Activated naive CD8-positive, alpha-beta T cell treated with anti-CD3 and anti-CD28 coated beads, Interleukin-2, amount 10 ng/mL, durations not matched to agents 7 days and 5 days (primary cell): ENCODE measurements around the gene PURA. TPM values are rescaled to one million over a fixed set of nuclear protein-coding genes. Genes with fewer than 3 reads are reported as not detected.

Source experiments
- ATAC-seq: fragments of 150-1000 bp; cut with Tn5 transposase; one replicate; pipeline ENCODE4 v1.10.0; 2021; ENCODE audit warnings: low read depth, moderate library complexity
- POLR2A ChIA-PET: fragments of 350-600 bp; sonication (Branson Sonifier 250); formaldehyde crosslinking; loops from one replicate; lab custom pipeline; 2021; ENCODE audit warnings: antibody characterized with exemption; lab: Charles Lee
- DNase-seq: peaks from one replicate; pipeline ENCODE4 v3.0.0; 2021
- H3K27ac Mint-ChIP-seq: one replicate; pipeline ENCODE4 v1.8.0; 2022; ENCODE audit warnings: mild to moderate bottlenecking, mixed read lengths
- H3K27me3 Mint-ChIP-seq: one replicate; pipeline ENCODE4 v1.8.0; 2022; ENCODE audit warnings: mild to moderate bottlenecking, moderate library complexity, mixed read lengths
- H3K36me3 Mint-ChIP-seq: one replicate; pipeline ENCODE4 v1.8.0; 2021; ENCODE audit warnings: mild to moderate bottlenecking, mixed read lengths
- H3K4me1 Mint-ChIP-seq: one replicate; pipeline ENCODE4 v1.8.0; 2021; ENCODE audit warnings: mixed read lengths
- H3K4me3 Mint-ChIP-seq: one replicate; pipeline ENCODE4 v1.8.0; 2022; ENCODE audit warnings: mild to moderate bottlenecking, moderate library complexity, mixed read lengths
- H3K9me3 Mint-ChIP-seq: one replicate; pipeline ENCODE4 v1.8.0; 2021; ENCODE audit warnings: mixed read lengths
- total RNA-seq, 2 experiments: library from RNA; stranded (reverse); gene quantifications; one replicate each; pipeline ENCODE4 v1.2.3, GENCODE V29; 2021

The PURA gene
- 10 to 100 TPM; 19.8 TPM for total RNA-seq

DNA sequence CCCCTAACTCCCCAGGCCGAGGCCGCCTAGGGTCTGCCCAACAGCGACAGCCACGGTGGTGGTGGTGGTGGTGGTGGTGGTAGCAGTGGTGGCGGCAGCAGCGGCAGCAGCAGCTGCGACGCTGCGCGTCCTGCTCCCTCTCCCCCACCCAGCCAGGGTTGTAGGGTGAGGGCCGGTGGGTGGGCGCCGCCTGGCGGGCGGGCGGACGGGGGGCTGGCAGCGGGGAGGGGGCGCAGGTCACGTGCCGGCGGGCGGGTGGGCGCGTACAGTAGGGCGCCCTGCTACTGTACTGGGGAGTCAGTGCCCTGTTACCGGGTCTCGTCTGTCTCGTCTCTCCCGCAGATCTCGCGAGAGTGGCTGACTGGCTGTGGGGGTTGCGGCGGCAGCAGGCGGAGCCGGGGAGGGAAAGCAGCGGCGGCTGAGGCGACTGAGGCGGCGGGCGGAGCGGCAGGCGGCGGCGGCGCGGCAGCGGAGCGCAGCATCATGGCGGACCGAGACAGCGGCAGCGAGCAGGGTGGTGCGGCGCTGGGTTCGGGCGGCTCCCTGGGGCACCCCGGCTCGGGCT, at the start of gene PURA:
Gene PURA (plus strand): TSS at position 411 of the 565 bp plus-strand sequence. CDS start 73 bp downstream, at position 484.
- ATAC-seq (peak; percentile 90), DNase-seq (peak; percentile 96)
- peaks cover 59% of the 10 kb centered on the region for H3K4me1 Mint-ChIP-seq
- POLR2A ChIA-PET, result interaction anchor here (1.0 to 2.7 kb wide), 3 partner anchors 10 to 19 kb away, joined by 3 to 15 read pairs (median 8); no protein-coding TSS in a partner anchor
- peak within 1 kb of the TSS; percentile 98 for H3K27ac Mint-ChIP-seq
- peak within 1 kb of the TSS; percentile 97 for H3K4me3 Mint-ChIP-seq
- H3K36me3 Mint-ChIP-seq, result peaks cover 5% of the 10 kb centered on the region
- peaks cover 18% of the 10 kb centered on the region for H3K27me3 Mint-ChIP-seq
- no peaks in the 10 kb centered on the region for H3K9me3 Mint-ChIP-seq

GRCh38 chr5:140072812-140073211, 41.1 kb upstream of the PURA start:
- no peaks in the 10 kb centered on the region for H3K36me3 Mint-ChIP-seq
- H3K27ac Mint-ChIP-seq, result no peak overlapping the region
- DNase-seq (no peak), ATAC-seq (no peak)
- no peak overlapping the region for H3K4me3 Mint-ChIP-seq
- no peaks in the 10 kb centered on the region for H3K4me1 Mint-ChIP-seq
- POLR2A ChIA-PET, result no interaction called here
- no peaks in the 10 kb centered on the region for H3K9me3 Mint-ChIP-seq
- H3K27me3 Mint-ChIP-seq, result peaks cover 43% of the 10 kb centered on the region

- no peak for ATAC-seq
- Mint-ChIP-seq H3K4me1 (no peaks in the 10 kb centered on the region), H3K27ac (no peak overlapping the region), H3K36me3 (no peaks in the 10 kb centered on the region), H3K27me3 (peaks cover 42% of the 10 kb centered on the region), H3K4me3 (no peak overlapping the region), H3K9me3 (no peaks in the 10 kb centered on the region)
- no peak for DNase-seq
- POLR2A ChIA-PET, result no interaction called here
These were observed 40.6 kb upstream of the PURA start for GRCh38 chr5:140073296-140073695.

DNA sequence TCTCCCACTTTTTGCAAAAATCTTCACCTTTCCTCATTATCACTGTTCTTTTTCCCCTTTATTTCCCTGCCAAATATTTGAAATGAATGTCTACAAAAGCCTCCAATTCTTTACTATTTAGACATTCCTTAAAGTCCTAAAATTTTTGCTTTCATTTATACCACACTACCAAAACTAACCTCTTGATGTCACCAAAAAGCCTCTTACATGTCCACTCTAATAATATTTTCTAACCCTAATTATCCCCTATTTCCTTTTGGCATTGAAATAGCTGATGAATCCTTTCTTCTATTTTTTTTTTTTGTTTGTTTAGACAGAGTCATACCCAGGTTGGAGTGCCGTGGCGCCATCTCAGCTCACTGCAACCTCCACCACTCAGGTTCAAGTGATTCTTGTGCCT, 38.5 kb upstream of the PURA start:
- no peaks in the 10 kb centered on the region for H3K4me1 Mint-ChIP-seq
- H3K36me3 Mint-ChIP-seq, result no peaks in the 10 kb centered on the region
- ATAC-seq (no peak), DNase-seq (no peak)
- no peaks in the 10 kb centered on the region for H3K9me3 Mint-ChIP-seq
- POLR2A ChIA-PET, result no interaction called here
- no peak overlapping the region for H3K4me3 Mint-ChIP-seq
- peaks cover 36% of the 10 kb centered on the region for H3K27me3 Mint-ChIP-seq
- no peak overlapping the region for H3K27ac Mint-ChIP-seq

- Mint-ChIP-seq H3K4me1 (no peaks in the 10 kb centered on the region), H3K9me3 (no peaks in the 10 kb centered on the region), H3K4me3 (no peak overlapping the region), H3K27ac (no peak overlapping the region), H3K27me3 (peaks cover 33% of the 10 kb centered on the region), H3K36me3 (no peaks in the 10 kb centered on the region)
- no peak for DNase-seq
- no peak for ATAC-seq
- POLR2A ChIA-PET, result no interaction called here
These were observed 37.8 kb upstream of the PURA start for GRCh38 chr5:140076142-140076541.

DNA sequence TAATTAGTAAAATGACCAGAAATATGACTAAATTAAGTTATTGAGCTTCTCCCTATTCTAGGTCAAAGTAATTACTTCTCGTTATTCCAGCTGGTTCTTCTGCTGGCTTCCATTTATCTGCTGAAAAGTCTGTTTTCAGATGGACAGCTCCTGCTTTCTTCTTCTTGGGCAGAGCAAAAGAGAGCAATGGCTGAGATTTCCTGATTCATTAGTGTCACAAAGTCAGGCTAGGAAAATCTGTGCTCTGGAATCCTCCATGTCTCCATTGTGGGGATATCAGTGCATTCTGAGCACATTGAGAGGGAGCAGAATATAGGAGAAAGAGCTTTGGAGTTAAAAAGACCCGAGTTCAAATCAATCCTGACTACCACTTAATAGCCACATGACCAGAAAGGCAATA, 37.1 kb upstream of the PURA start:
- H3K27ac Mint-ChIP-seq, result no peak overlapping the region
- POLR2A ChIA-PET, result interaction anchor here (0.5 kb wide), 1 partner anchor 67 kb away, joined by 3 read pairs; no protein-coding TSS in a partner anchor
- H3K9me3 Mint-ChIP-seq, result no peaks in the 10 kb centered on the region
- H3K4me3 Mint-ChIP-seq, result no peak overlapping the region
- no peak for DNase-seq
- H3K27me3 Mint-ChIP-seq, result peaks cover 37% of the 10 kb centered on the region
- H3K36me3 Mint-ChIP-seq, result no peaks in the 10 kb centered on the region
- no peak for ATAC-seq
- H3K4me1 Mint-ChIP-seq, result no peaks in the 10 kb centered on the region

GRCh38 chr5:140083120-140083519, 30.8 kb upstream of the PURA start:
- POLR2A ChIA-PET, result no interaction called here
- ATAC-seq, result no peak
- H3K4me1 Mint-ChIP-seq, result no peaks in the 10 kb centered on the region
- no peak overlapping the region for H3K4me3 Mint-ChIP-seq
- H3K27me3 Mint-ChIP-seq, result peaks cover 39% of the 10 kb centered on the region
- DNase-seq, result no peak
- no peaks in the 10 kb centered on the region for H3K36me3 Mint-ChIP-seq
- H3K9me3 Mint-ChIP-seq, result no peaks in the 10 kb centered on the region
- H3K27ac Mint-ChIP-seq, result no peak overlapping the region

DNA sequence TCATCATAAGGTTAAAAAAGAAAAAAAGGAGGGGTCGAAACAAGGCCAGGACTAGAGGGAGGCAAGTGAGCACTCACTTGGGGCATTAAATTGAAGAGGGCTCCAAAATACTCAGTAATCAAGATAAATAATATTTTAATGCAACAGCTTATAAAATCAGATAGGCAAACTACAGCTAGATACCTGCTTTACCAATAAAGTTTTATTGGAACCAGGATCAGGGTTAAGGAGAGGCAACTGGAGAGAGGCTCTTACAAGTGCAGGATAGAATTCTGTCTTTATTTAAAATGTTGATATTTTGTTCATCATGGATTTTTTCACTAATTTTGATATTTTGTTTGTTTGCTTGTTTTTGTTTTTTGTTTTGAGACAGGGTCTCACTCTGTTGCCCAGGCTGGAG, 30.3 kb upstream of the PURA start:
- DNase-seq (no peak), ATAC-seq (no peak)
- no peaks in the 10 kb centered on the region for H3K36me3 Mint-ChIP-seq
- H3K9me3 Mint-ChIP-seq, result no peaks in the 10 kb centered on the region
- no peak overlapping the region for H3K27ac Mint-ChIP-seq
- POLR2A ChIA-PET, result no interaction called here
- H3K27me3 Mint-ChIP-seq, result peaks cover 39% of the 10 kb centered on the region
- no peak overlapping the region for H3K4me3 Mint-ChIP-seq
- no peaks in the 10 kb centered on the region for H3K4me1 Mint-ChIP-seq

DNA sequence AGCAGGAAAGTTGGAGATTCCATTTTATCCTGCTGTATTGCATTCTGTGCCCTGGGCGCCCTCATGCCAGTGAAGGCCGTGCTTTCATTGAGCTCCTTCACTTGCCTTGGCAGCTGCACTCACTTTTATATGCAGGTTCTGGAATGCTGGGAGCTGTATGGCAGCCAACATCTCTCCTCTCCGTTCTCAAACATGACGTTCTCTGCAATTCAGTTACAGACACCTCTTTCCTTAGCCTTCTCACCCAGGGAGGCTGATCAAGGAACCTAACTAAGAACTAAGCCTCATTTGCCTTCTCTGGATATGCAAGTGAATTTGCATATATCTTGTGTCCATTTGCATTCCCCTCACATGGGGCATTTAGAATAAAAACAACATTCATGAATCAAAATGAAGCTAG, 29.4 kb upstream of the PURA start:
- H3K4me3 Mint-ChIP-seq, result no peak overlapping the region
- DNase-seq (no peak), ATAC-seq (no peak)
- peaks cover 43% of the 10 kb centered on the region for H3K27me3 Mint-ChIP-seq
- H3K9me3 Mint-ChIP-seq, result peaks cover 4% of the 10 kb centered on the region
- no peaks in the 10 kb centered on the region for H3K36me3 Mint-ChIP-seq
- H3K4me1 Mint-ChIP-seq, result no peaks in the 10 kb centered on the region
- POLR2A ChIA-PET, result no interaction called here
- H3K27ac Mint-ChIP-seq, result no peak overlapping the region

DNA sequence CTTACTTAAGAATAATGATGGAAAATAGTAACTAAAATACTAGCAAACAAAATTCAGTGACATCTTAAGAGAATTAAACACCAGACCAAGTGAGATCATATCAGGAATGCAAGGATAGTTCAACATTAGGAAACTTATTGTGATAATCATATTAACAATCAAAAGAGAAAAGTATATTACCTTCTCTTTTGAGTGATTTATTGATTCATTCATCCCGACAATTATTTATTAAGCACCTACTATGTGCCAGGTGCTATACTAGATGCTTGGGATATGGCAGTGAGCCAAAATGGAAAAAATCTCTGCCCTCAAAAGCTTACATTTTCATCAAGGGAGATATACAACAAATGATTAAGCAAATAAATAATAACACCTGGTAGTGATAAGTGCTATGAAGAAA, 23.7 kb upstream of the PURA start:
- H3K27me3 Mint-ChIP-seq, result peaks cover 24% of the 10 kb centered on the region
- POLR2A ChIA-PET, result no interaction called here
- ATAC-seq (no peak), DNase-seq (no peak)
- H3K27ac Mint-ChIP-seq, result no peak overlapping the region
- H3K4me1 Mint-ChIP-seq, result no peaks in the 10 kb centered on the region
- H3K4me3 Mint-ChIP-seq, result no peak overlapping the region
- no peaks in the 10 kb centered on the region for H3K36me3 Mint-ChIP-seq
- peaks cover 15% of the 10 kb centered on the region for H3K9me3 Mint-ChIP-seq

DNA sequence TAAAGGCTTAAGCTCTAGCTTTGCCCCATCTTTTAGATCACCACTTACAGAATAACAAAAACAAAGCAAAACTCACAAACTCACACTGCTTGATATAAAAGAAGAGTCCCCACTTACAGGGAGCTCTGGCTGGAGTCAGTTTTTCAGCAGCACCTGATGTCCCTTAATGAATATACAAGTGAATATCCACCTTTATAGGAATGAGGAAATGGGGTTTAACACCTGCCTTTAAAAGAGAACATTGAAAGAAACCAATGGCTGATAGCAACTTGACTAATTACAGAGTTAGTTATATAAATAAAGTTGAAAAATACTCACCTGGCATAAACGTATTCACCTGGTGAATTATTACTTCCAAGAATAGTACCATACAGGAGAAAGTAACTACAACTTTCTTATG, 20.7 kb upstream of the PURA start:
- no peak for DNase-seq
- ATAC-seq, result no peak
- Mint-ChIP-seq H3K4me3 (no peak overlapping the region), H3K36me3 (no peaks in the 10 kb centered on the region), H3K27ac (no peak overlapping the region), H3K9me3 (peaks cover 15% of the 10 kb centered on the region), H3K4me1 (no peaks in the 10 kb centered on the region), H3K27me3 (peaks cover 20% of the 10 kb centered on the region)
- POLR2A ChIA-PET, result interaction anchor here (1.4 kb wide), 1 partner anchor 15 kb away, joined by 6 read pairs; no protein-coding TSS in a partner anchor

DNA sequence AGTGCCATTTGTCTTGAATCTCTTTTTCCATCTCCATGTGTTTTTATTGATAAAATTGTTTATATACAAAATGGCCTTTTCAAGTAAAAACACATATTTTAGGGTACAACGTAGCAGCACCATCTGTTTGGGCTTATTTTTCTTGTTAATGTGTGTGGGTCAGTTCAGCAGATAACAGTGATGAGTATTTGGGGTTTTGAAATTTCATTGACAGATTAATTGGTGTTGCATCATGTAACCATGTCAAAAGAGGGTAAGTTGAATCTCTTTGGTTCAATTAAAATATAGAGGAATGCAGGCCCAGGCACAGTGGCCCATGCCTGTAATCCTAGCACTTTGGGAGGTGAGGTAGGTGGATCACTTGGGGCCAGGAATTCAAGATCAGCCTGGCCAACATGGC, 20.0 kb upstream of the PURA start:
- H3K36me3 Mint-ChIP-seq, result no peaks in the 10 kb centered on the region
- DNase-seq (no peak), ATAC-seq (no peak)
- H3K4me1 Mint-ChIP-seq, result no peaks in the 10 kb centered on the region
- H3K27ac Mint-ChIP-seq, result no peak overlapping the region
- H3K4me3 Mint-ChIP-seq, result no peak overlapping the region
- POLR2A ChIA-PET, result no interaction called here
- peaks cover 15% of the 10 kb centered on the region for H3K9me3 Mint-ChIP-seq
- H3K27me3 Mint-ChIP-seq, result peaks cover 20% of the 10 kb centered on the region

DNA sequence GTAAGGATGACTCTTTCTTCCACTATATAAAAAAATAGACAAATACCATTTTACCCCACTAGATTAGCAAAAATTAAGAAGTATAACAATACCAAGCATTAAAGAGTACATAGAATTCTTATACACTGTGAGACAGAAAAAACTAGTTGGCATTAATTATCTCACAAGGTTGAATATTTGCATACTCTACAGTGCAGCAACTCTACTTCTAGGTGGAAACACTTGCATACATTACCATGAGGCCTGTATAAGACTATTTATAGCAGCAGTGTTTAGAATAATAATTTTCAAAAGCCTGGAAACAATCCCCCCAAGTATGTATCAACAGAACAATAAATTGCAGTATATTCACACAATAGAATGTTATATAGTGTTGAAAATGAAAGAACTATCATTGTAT, 19.0 kb upstream of the PURA start:
- Mint-ChIP-seq H3K27me3 (peaks cover 15% of the 10 kb centered on the region), H3K4me3 (no peak overlapping the region), H3K4me1 (no peaks in the 10 kb centered on the region), H3K9me3 (peaks cover 9% of the 10 kb centered on the region), H3K36me3 (no peaks in the 10 kb centered on the region), H3K27ac (no peak overlapping the region)
- DNase-seq (no peak), ATAC-seq (no peak)
- POLR2A ChIA-PET, result no interaction called here

- Mint-ChIP-seq H3K4me1 (peaks cover 1% of the 10 kb centered on the region), H3K4me3 (no peak overlapping the region), H3K9me3 (no peaks in the 10 kb centered on the region), H3K27me3 (peaks cover 31% of the 10 kb centered on the region), H3K27ac (no peak overlapping the region), H3K36me3 (no peaks in the 10 kb centered on the region)
- no peak for DNase-seq
- no peak for ATAC-seq
- POLR2A ChIA-PET, result no interaction called here
These were observed 12.7 kb upstream of the PURA start for GRCh38 chr5:140101179-140101578.
